ENCODE data around the gene CDKAL1.
"Not testable (repeated sequence)": the region's sequence is repeated elsewhere in the genome, so short reads cannot be mapped to it uniquely, and the experiment has no call there.

The CDKAL1 gene

GRCh38 chr6:20892365-20892764 is 358.1 kb downstream of the CDKAL1 start:
- no peak for DNase-seq

- DNase-seq, result no peak
These were observed 359.2 kb downstream of the CDKAL1 start for GRCh38 chr6:20893412-20893811.

- no peak for DNase-seq
These were observed 366.3 kb downstream of the CDKAL1 start for GRCh38 chr6:20900389-20901160.

- DNase-seq, result no peak
These were observed 371.1 kb downstream of the CDKAL1 start for GRCh38 chr6:20905377-20905776.

GRCh38 chr6:20906945-20907344 is 372.7 kb downstream of the CDKAL1 start:
- DNase-seq, result no peak

- no peak for DNase-seq
These were observed 373.3 kb downstream of the CDKAL1 start for GRCh38 chr6:20907486-20908071.

- DNase-seq, result no peak
These were observed 375.4 kb downstream of the CDKAL1 start for GRCh38 chr6:20909621-20910020.

GRCh38 chr6:20911712-20912111 is 377.5 kb downstream of the CDKAL1 start:
- DNase-seq, result no peak

GRCh38 chr6:20915156-20915555 is 380.9 kb downstream of the CDKAL1 start:
- no peak for DNase-seq

GRCh38 chr6:20915626-20916025 is 381.4 kb downstream of the CDKAL1 start:
- no peak for DNase-seq

GRCh38 chr6:20916086-20916485 is 381.8 kb downstream of the CDKAL1 start:
- no peak for DNase-seq

- no peak for DNase-seq
These were observed 384.6 kb downstream of the CDKAL1 start for GRCh38 chr6:20918868-20919267.

GRCh38 chr6:20919677-20920385 is 385.6 kb downstream of the CDKAL1 start:
- DNase-seq, result no peak

GRCh38 chr6:20921578-20921977 is 387.3 kb downstream of the CDKAL1 start:
- no peak for DNase-seq

- DNase-seq, result no peak
These were observed 388.5 kb downstream of the CDKAL1 start for GRCh38 chr6:20922743-20923142.

- not testable (repeated sequence) for DNase-seq
These were observed 389.8 kb downstream of the CDKAL1 start for GRCh38 chr6:20924094-20924493.

- DNase-seq, result no peak
These were observed 390.8 kb downstream of the CDKAL1 start for GRCh38 chr6:20924911-20925543.

- no peak for DNase-seq
These were observed 393.0 kb downstream of the CDKAL1 start for GRCh38 chr6:20927130-20927860.

- no peak for DNase-seq
These were observed 395.0 kb downstream of the CDKAL1 start for GRCh38 chr6:20929283-20929682.

- no peak for DNase-seq
These were observed 396.8 kb downstream of the CDKAL1 start for GRCh38 chr6:20931093-20931492.

GRCh38 chr6:20931772-20932171 is 397.5 kb downstream of the CDKAL1 start:
- no peak for DNase-seq

- DNase-seq, result no peak
These were observed 398.0 kb downstream of the CDKAL1 start for GRCh38 chr6:20932284-20932683.
